Liver (tissue), 3 donors: Measurements from ENCODE around the gene AEBP1.

Experiments
- FOXA1 ChIP-seq: IDR thresholded peaks from 2 replicates; pipeline ENCODE4 v1.6.1; 2016; ENCODE audit warnings: antibody characterized with exemption
- GABPA ChIP-seq, 2 donors: IDR thresholded peaks in 1 of 2; conservative IDR thresholded peaks in 1 of 2; 2 replicates each; pipeline ENCODE4 v1.6.1; 2016; ENCODE audit warnings: antibody characterized with exemption in 2 of 2, mild to moderate bottlenecking in 1 of 2, moderate library complexity in 1 of 2
- HNF4A ChIP-seq, 2 donors: conservative IDR thresholded peaks; 2 replicates each; pipeline ENCODE4 v1.6.1; 2016; ENCODE audit warnings: antibody characterized with exemption in 2 of 2, mild to moderate bottlenecking in 2 of 2
- JUND ChIP-seq, 2 donors: IDR thresholded peaks; 2 replicates each; pipeline ENCODE4 v1.6.1; 2016; ENCODE audit warnings: antibody characterized with exemption in 2 of 2
- RAD21 ChIP-seq, 2 donors: IDR thresholded peaks; 2 replicates each; pipeline ENCODE4 v1.6.1; 2016; ENCODE audit warnings: antibody characterized with exemption in 2 of 2, mild to moderate bottlenecking in 2 of 2
- RXRA ChIP-seq, 2 donors: IDR thresholded peaks; 2 replicates each; pipeline ENCODE4 v1.6.1; 2017 to 2018; ENCODE audit warnings: antibody characterized with exemption in 2 of 2, mild to moderate bottlenecking in 1 of 2
- SP1 ChIP-seq: IDR thresholded peaks from 2 replicates; pipeline ENCODE4 v1.6.1; 2018; ENCODE audit warnings: antibody characterized with exemption, mild to moderate bottlenecking
- TAF1 ChIP-seq: conservative IDR thresholded peaks from 2 replicates; pipeline ENCODE4 v1.6.1; 2016; ENCODE audit warnings: antibody characterized with exemption, mild to moderate bottlenecking
- YY1 ChIP-seq: IDR thresholded peaks from 2 replicates; pipeline ENCODE4 v1.6.1; 2016; ENCODE audit warnings: antibody characterized with exemption, mild to moderate bottlenecking
- TF ChIP-seq, protein P1 (sequence below): fragments of 150-350 bp; IDR thresholded peaks from 2 replicates; pipeline ENCODE4 v1.5.1; 2017; ENCODE audit warnings: improper control_type of control experiment, low read depth, low read length; ENCODE audit not compliant: missing input control
- TF ChIP-seq, protein P2 (sequence below): IDR thresholded peaks from 2 replicates; pipeline ENCODE4 v1.6.1; 2016; ENCODE audit warnings: antibody characterized with exemption
- TF ChIP-seq, protein P3 (sequence below): IDR thresholded peaks from 2 replicates; pipeline ENCODE4 v1.6.1; 2016; ENCODE audit warnings: antibody characterized with exemption
- TF ChIP-seq, protein P4 (sequence below): IDR thresholded peaks from 2 replicates; pipeline ENCODE4 v1.6.1; 2016; ENCODE audit warnings: antibody characterized with exemption, mild to moderate bottlenecking
- donor health status: healthy.
- donor health status: healthy.

DNA sequence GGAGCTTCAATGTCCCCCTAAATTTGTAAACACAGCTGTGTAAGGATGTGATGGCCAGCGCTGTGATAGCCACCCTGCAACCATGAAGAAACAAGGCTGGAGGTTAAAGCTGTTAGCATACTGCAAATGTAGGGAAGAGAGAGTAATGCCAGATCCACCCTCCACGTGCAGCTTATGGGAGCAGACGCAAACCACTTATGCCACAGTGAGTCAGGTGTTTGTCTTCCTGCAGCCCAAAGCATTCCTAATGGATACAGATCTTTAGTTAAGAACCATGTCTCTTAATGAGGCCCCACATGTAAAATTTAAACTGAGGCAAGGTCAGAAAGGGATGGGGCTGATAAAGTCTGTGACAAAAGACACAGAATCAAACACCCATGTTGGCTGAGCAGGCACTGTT lies 50.6 kb downstream of the AEBP1 start:
- TF ChIP-seq, protein P1, sequence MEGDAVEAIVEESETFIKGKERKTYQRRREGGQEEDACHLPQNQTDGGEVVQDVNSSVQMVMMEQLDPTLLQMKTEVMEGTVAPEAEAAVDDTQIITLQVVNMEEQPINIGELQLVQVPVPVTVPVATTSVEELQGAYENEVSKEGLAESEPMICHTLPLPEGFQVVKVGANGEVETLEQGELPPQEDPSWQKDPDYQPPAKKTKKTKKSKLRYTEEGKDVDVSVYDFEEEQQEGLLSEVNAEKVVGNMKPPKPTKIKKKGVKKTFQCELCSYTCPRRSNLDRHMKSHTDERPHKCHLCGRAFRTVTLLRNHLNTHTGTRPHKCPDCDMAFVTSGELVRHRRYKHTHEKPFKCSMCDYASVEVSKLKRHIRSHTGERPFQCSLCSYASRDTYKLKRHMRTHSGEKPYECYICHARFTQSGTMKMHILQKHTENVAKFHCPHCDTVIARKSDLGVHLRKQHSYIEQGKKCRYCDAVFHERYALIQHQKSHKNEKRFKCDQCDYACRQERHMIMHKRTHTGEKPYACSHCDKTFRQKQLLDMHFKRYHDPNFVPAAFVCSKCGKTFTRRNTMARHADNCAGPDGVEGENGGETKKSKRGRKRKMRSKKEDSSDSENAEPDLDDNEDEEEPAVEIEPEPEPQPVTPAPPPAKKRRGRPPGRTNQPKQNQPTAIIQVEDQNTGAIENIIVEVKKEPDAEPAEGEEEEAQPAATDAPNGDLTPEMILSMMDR, result no peak
- TF ChIP-seq FOXA1 (no peak), SP1 (no peak), HNF4A (conservative IDR thresholded peaks at IDR 0.05) (no peak), RAD21 (IDR thresholded peaks at IDR 0.05) (no peak), YY1 (no peak), JUND (IDR thresholded peaks at IDR 0.05) (no peak), RXRA (IDR thresholded peaks at IDR 0.05) (no peak), GABPA (IDR thresholded peaks at IDR 0.05 in 1 of 2, conservative IDR thresholded peaks at IDR 0.05 in 1 of 2) (no peak), TAF1 (no peak)
- TF ChIP-seq, protein P2, sequence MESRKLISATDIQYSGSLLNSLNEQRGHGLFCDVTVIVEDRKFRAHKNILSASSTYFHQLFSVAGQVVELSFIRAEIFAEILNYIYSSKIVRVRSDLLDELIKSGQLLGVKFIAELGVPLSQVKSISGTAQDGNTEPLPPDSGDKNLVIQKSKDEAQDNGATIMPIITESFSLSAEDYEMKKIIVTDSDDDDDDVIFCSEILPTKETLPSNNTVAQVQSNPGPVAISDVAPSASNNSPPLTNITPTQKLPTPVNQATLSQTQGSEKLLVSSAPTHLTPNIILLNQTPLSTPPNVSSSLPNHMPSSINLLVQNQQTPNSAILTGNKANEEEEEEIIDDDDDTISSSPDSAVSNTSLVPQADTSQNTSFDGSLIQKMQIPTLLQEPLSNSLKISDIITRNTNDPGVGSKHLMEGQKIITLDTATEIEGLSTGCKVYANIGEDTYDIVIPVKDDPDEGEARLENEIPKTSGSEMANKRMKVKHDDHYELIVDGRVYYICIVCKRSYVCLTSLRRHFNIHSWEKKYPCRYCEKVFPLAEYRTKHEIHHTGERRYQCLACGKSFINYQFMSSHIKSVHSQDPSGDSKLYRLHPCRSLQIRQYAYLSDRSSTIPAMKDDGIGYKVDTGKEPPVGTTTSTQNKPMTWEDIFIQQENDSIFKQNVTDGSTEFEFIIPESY, result no peak
- TF ChIP-seq, protein P3, sequence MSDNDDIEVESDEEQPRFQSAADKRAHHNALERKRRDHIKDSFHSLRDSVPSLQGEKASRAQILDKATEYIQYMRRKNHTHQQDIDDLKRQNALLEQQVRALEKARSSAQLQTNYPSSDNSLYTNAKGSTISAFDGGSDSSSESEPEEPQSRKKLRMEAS, result no peak
- TF ChIP-seq, protein P4, sequence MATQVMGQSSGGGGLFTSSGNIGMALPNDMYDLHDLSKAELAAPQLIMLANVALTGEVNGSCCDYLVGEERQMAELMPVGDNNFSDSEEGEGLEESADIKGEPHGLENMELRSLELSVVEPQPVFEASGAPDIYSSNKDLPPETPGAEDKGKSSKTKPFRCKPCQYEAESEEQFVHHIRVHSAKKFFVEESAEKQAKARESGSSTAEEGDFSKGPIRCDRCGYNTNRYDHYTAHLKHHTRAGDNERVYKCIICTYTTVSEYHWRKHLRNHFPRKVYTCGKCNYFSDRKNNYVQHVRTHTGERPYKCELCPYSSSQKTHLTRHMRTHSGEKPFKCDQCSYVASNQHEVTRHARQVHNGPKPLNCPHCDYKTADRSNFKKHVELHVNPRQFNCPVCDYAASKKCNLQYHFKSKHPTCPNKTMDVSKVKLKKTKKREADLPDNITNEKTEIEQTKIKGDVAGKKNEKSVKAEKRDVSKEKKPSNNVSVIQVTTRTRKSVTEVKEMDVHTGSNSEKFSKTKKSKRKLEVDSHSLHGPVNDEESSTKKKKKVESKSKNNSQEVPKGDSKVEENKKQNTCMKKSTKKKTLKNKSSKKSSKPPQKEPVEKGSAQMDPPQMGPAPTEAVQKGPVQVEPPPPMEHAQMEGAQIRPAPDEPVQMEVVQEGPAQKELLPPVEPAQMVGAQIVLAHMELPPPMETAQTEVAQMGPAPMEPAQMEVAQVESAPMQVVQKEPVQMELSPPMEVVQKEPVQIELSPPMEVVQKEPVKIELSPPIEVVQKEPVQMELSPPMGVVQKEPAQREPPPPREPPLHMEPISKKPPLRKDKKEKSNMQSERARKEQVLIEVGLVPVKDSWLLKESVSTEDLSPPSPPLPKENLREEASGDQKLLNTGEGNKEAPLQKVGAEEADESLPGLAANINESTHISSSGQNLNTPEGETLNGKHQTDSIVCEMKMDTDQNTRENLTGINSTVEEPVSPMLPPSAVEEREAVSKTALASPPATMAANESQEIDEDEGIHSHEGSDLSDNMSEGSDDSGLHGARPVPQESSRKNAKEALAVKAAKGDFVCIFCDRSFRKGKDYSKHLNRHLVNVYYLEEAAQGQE, result no peak
